Loucy (cell line): ENCODE data around the gene CLDN9.

Experiments
- EZH2phosphoT487 ChIP-seq: fragments of 200-600 bp; IDR thresholded peaks from 2 replicates; pipeline ENCODE4 v1.6.1; 2018; ENCODE audit warnings: antibody characterized with exemption, mild to moderate bottlenecking, moderate library complexity, borderline replicate concordance
- TF ChIP-seq, protein P1 (sequence below): fragments of 200-600 bp; sonication (generic); conservative IDR thresholded peaks from 2 replicates; pipeline ENCODE4 v1.5.1; 2014; ENCODE audit warnings: mild to moderate bottlenecking, antibody characterized with exemption, low read length

DNA sequence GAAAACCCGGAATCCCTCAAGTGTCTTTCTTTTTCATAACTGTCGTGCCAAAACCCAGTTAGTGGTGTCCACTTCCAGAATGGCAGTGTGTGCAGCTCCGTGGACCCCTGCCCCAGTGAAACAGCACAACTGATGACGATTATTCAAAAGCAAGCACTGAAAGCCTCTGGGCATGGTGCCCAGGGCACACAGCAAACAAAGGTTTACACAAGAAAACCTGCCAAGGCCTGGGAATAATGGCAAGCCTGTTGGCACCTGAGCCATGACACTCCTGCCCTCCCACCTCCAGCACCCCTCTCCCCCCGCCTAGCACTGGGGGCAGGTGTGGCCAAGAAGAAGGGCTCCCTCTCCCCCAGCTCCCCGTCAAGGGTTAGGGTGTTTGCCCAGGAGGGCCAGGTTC is 35.3 kb upstream of the CLDN9 start:
- no peak for TF ChIP-seq EZH2phosphoT487
- TF ChIP-seq, protein P1, sequence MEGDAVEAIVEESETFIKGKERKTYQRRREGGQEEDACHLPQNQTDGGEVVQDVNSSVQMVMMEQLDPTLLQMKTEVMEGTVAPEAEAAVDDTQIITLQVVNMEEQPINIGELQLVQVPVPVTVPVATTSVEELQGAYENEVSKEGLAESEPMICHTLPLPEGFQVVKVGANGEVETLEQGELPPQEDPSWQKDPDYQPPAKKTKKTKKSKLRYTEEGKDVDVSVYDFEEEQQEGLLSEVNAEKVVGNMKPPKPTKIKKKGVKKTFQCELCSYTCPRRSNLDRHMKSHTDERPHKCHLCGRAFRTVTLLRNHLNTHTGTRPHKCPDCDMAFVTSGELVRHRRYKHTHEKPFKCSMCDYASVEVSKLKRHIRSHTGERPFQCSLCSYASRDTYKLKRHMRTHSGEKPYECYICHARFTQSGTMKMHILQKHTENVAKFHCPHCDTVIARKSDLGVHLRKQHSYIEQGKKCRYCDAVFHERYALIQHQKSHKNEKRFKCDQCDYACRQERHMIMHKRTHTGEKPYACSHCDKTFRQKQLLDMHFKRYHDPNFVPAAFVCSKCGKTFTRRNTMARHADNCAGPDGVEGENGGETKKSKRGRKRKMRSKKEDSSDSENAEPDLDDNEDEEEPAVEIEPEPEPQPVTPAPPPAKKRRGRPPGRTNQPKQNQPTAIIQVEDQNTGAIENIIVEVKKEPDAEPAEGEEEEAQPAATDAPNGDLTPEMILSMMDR: no peak
